ENCODE results near the gene ADPRH.

GRCh38 chr3:119585208-119585607 is 5.9 kb downstream of the ADPRH start:
- TF ChIP-seq EP300 (IDR thresholded peaks at IDR 0.05) (no peak), CHD2 (IDR thresholded peaks at IDR 0.05; ENCODE audit: low read length, partially characterized antibody) (no peak), CTCF (IDR thresholded peaks at IDR 0.05) (no peak), CEBPB (IDR thresholded peaks at IDR 0.05) (no peak), REST (IDR thresholded peaks at IDR 0.05) (no peak), MYC (IDR thresholded peaks at IDR 0.05; ENCODE audit: borderline replicate concordance, low read length) (no peak), MAFK (IDR thresholded peaks at IDR 0.05; ENCODE audit: partially characterized antibody) (no peak), MAX (IDR thresholded peaks at IDR 0.05) (no peak), POLR2A (IDR thresholded peaks at IDR 0.05; ENCODE audit: low read length) (no peak), BHLHE40 (IDR thresholded peaks at IDR 0.05; ENCODE audit: low read depth, low read length) (no peak), KDM1A (IDR thresholded peaks at IDR 0.05; ENCODE audit: low read depth) (no peak), PBX3 (IDR thresholded peaks at IDR 0.05) (no peak), CBX2 (IDR thresholded peaks at IDR 0.05; ENCODE audit: borderline replicate concordance, low read depth) (no peak), RFX5 (IDR thresholded peaks at IDR 0.05) (no peak)

Measured in A549 (cell line).